Activated naive CD4-positive, alpha-beta T cell treated with anti-CD3 and anti-CD28 coated beads, Interleukin-2, amount 50 U/mL, for 16 hours (primary cell): ENCODE measurements around the gene DLK1.

ENCODE experiments used
- DNase-seq: peaks from one replicate; pipeline ENCODE4 v3.0.0-alpha.2; 2020

DLK1 gene

GRCh38 chr14:100736269-100737180 is 9.8 kb downstream of the DLK1 start:
- no peak for DNase-seq

- no peak for DNase-seq
Measured at GRCh38 chr14:100737526-100737925, 10.8 kb downstream of the DLK1 start.

- DNase-seq, result no peak
Measured at GRCh38 chr14:100738269-100738691, 11.6 kb downstream of the DLK1 start.

GRCh38 chr14:100738704-100739131 is 12.0 kb downstream of the DLK1 start:
- no peak for DNase-seq

- no peak for DNase-seq
Measured at GRCh38 chr14:100739306-100739705, 12.6 kb downstream of the DLK1 start.

- no peak for DNase-seq
Measured at GRCh38 chr14:100740196-100740825, 13.6 kb downstream of the DLK1 start.

GRCh38 chr14:100740929-100741328 is 14.2 kb downstream of the DLK1 start:
- DNase-seq, result no peak

- DNase-seq, result no peak
Measured at GRCh38 chr14:100741966-100742365, 15.3 kb downstream of the DLK1 start.

GRCh38 chr14:100746326-100746725 is 19.6 kb downstream of the DLK1 start:
- DNase-seq, result no peak

GRCh38 chr14:100747021-100747586 is 20.4 kb downstream of the DLK1 start:
- no peak for DNase-seq

GRCh38 chr14:100747736-100748135 is 21.0 kb downstream of the DLK1 start:
- no peak for DNase-seq

- DNase-seq, result no peak
Measured at GRCh38 chr14:100748403-100748802, 21.7 kb downstream of the DLK1 start.

GRCh38 chr14:100748944-100749343 is 22.3 kb downstream of the DLK1 start:
- no peak for DNase-seq

GRCh38 chr14:100749967-100750597 is 23.4 kb downstream of the DLK1 start:
- DNase-seq, result no peak

- DNase-seq, result no peak
Measured at GRCh38 chr14:100750762-100751699, 24.3 kb downstream of the DLK1 start.

- DNase-seq, result no peak
Measured at GRCh38 chr14:100754020-100754419, 27.3 kb downstream of the DLK1 start.

- DNase-seq, result no peak
Measured at GRCh38 chr14:100755649-100756048, 29.0 kb downstream of the DLK1 start.

GRCh38 chr14:100761481-100761880 is 34.8 kb downstream of the DLK1 start:
- no peak for DNase-seq

GRCh38 chr14:100762089-100762515 is 35.4 kb downstream of the DLK1 start:
- no peak for DNase-seq

- no peak for DNase-seq
Measured at GRCh38 chr14:100762901-100763300, 36.2 kb downstream of the DLK1 start.

- DNase-seq, result no peak
Measured at GRCh38 chr14:100764471-100765115, 37.9 kb downstream of the DLK1 start.

GRCh38 chr14:100765296-100765695 is 38.6 kb downstream of the DLK1 start:
- DNase-seq, result no peak
